ENCODE measurements around the gene MC2R.
"Not testable (repeated sequence)": the region's sequence is repeated elsewhere in the genome, so short reads cannot be mapped to it uniquely, and the experiment has no call there.

Gene MC2R

DNA sequence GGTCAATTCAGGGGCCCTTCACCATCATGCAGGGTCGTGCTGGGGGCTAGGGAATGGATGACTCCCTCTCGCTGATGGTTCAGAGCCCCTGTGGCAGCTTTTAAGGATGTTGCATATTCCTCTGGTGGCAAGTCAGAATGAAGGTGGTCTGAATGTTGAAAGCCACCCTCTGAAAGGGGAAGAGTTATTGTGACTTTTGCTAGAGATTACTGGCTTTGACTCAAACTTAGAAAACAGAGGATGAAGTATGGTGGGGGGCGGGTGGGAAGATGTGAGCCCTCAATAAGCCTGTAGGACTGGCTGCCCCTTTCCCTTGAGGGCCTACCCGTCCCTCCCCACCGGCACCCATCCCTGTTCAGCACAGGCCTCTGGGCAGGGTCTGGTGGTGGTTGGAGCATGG lies 23.2 kb downstream of the MC2R start:
- DNase-seq: no peak

- DNase-seq: no peak
Measured at GRCh38 chr18:13890761-13891361, 24.5 kb downstream of the MC2R start.

- DNase-seq: no peak
Measured at GRCh38 chr18:13889671-13890070, 25.7 kb downstream of the MC2R start.

GRCh38 chr18:13888191-13888716 lies 27.1 kb downstream of the MC2R start:
- DNase-seq: no peak

GRCh38 chr18:13885009-13885408 lies 30.3 kb downstream of the MC2R start:
- DNase-seq: no peak

DNA sequence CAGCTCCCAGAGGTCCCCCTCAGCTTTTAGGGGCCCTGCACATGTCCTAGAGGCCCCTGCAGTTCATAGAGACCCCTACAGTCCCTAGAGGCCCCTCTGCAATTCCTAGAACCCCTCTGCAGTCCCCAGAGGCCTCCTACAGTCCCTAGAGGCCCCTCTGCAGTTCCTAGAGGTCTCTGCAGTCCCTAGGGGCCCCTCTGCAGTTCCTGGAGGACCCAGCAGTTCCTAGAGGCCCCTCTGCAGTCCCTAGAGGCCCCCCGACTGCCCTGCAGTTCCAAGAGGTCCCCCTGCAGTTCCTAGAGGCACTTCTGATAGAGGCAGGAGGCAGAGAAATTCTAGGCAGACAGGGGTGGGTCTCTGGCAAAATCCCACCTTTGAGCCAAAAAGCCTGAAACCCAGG lies 35.4 kb downstream of the MC2R start:
- DNase-seq: no peak

- no peak for DNase-seq
Measured at GRCh38 chr18:13879492-13879891, 35.8 kb downstream of the MC2R start.

DNA sequence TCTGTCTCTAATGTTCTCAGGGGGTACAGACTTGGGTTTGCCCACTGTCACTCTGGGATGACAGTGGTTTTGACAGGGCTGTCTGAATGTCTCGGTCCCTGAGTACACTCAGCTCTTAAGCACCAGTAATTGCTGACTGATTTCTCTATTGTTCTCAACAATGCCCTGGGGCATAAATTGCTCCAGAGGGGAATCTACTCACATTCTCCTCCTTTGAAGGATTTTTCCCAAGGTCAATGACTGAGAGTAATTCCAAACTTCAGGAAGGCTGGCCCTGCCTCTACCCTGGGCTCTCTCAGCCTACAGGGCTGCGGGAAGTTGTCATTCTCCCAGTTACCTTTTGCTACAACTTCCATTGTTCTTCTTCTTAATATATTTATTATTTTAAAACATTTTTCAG lies 36.5 kb downstream of the MC2R start:
- DNase-seq: no peak

- DNase-seq: no peak
Measured at GRCh38 chr18:13877157-13877556, 38.2 kb downstream of the MC2R start.

DNA sequence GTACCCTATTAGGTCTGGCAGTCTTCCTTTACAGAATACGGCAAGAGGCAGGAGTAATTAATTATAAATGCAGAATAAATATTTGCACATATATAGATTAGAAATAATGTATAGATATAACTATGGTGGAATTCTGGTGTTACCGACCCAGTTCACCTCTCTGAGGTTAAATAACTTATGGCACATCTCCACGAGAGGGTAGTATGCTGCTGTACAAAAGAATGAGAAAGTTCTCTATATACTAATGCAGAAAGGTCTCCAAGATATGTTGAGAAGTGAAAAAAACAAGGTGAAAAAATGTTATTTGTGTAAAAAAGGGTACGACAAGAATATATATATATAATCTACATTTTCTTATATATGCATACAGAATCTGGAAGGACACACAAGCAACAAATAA lies 40.8 kb downstream of the MC2R start:
- no peak for DNase-seq

DNA sequence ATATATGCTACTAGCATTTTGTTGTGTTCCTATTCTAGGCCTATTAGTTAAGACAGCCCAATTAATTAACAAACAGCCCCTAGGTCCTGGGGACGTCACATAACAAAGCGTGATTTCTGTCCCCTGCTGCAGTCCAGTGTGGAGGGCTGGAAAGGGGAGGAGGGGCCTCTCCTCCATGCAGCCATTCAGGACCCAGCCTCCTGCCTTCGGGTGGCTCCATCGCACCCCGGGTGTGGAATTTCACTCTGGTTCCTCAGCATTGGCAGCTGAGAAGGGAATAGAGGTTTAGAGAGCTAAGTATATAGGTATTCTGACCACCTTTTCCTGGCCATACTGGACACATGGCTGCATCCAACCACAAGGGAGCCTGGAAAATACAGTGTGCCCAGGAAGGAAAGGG lies 42.4 kb downstream of the MC2R start:
- DNase-seq: no peak

- DNase-seq: no peak
Measured at GRCh38 chr18:13872373-13872772, 43.0 kb downstream of the MC2R start.

DNA sequence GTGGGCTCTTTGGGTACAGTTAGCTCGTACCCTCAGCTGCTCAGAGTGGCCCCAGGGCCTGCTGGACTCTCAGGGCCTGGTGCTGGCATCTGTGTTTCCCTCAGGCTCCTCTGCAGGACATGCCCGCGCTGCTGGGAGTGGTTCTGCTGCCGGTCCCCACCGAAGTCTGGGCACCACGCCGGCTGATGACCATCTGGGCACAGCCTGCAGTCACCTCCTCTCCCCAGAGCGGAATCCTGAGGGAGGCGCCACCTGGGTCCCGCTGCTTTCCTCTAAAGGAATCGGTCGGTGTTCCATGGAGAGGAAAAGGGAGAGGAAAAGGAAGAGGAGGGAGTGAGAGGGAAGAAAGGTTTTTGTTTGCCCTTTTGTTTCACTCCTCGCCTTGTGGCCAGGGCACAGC lies 43.6 kb downstream of the MC2R start:
- no peak for DNase-seq

GRCh38 chr18:13868501-13869271 lies 46.6 kb downstream of the MC2R start:
- no peak for DNase-seq

- not testable (repeated sequence) for DNase-seq
Measured at GRCh38 chr18:13862898-13863297, 52.4 kb downstream of the MC2R start.

- no peak for DNase-seq
Measured at GRCh38 chr18:13849791-13850190, 65.5 kb downstream of the MC2R start.

DNA sequence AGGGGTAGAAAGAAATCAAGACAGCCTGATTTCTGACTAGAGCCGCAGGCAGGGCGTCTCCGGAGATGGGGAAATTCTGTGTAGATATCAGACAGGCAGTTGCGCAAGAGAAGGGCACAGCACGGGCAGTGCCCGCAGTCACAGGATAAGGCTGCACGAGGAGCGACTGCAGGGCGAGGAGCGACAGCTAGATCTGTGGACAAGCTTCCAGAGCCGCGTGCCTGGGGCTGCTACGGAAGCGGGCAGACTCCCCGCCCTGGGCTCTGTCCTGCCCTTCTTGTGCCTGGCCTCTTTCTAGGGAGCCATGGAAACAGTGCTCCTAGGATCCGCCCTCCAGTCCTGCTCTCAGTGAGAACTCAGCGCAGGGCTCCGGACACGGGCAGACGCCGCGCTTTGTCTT lies 78.8 kb downstream of the MC2R start:
- no peak for DNase-seq

- no peak for DNase-seq
Measured at GRCh38 chr18:13835202-13835601, 80.1 kb downstream of the MC2R start.

- no peak for DNase-seq
Measured at GRCh38 chr18:13834496-13835015, 80.8 kb downstream of the MC2R start.

Measured in activated CD4-positive, CD25-positive, alpha-beta regulatory T cell (primary cell).